Common myeloid progenitor, CD34-positive (primary cell): ENCODE measurements around the gene PNPLA2.
A peak's percentile ranks its signal among the peaks of the same experiment; 100 is the strongest.

ENCODE experiments used
- CTCF ChIA-PET: fragments of 350-600 bp; sonication (Branson Sonifier 250); formaldehyde crosslinking; loops from one replicate; lab custom pipeline; 2021; ENCODE audit warnings: antibody characterized with exemption; lab: Charles Lee
- POLR2A ChIA-PET: fragments of 350-600 bp; sonication (Branson Sonifier 250); formaldehyde crosslinking; loops from one replicate; lab custom pipeline; 2021; ENCODE audit warnings: antibody characterized with exemption; lab: Charles Lee
- DNase-seq, 3 donors: peaks; one replicate each; pipeline versions ENCODE4 v3.0.0 to v3.0.0-alpha.2; 2013
- H3K27ac ChIP-seq, 2 experiments: 1 replicate in 1 of 2; 2 replicates in 1 of 2; pipeline ENCODE4 v1.7.0; 2013; ENCODE audit warnings: inconsistent platforms in 2 of 2, low read length in 2 of 2, mild to moderate bottlenecking in 2 of 2, low read depth in 1 of 2, moderate library complexity in 1 of 2; ENCODE audit not compliant: severe bottlenecking in 2 of 2, insufficient read depth in 1 of 2, poor library complexity in 1 of 2
- H3K27me3 ChIP-seq, 5 experiments: replicated peaks in 2 of 5; 1 replicate in 3 of 5; 2 replicates in 2 of 5; pipeline versions ENCODE4 v1.6.1 to v1.7.0; 2013; ENCODE audit warnings: low read length in 4 of 5, mild to moderate bottlenecking in 2 of 5, moderate library complexity in 2 of 5, inconsistent platforms in 1 of 5; ENCODE audit not compliant: insufficient read depth in 5 of 5, control insufficient read depth in 4 of 5
- H3K36me3 ChIP-seq, 4 experiments: 1 replicate in 2 of 4; 2 replicates in 2 of 4; pipeline versions ENCODE4 v1.6.1 to v1.7.0; 2013; ENCODE audit warnings: low read length in 3 of 4, control low read depth in 1 of 4, mild to moderate bottlenecking in 1 of 4; ENCODE audit not compliant: control insufficient read depth in 4 of 4, insufficient read depth in 4 of 4
- H3K4me1 ChIP-seq, 4 experiments: 1 replicate in 3 of 4; 2 replicates in 1 of 4; pipeline versions ENCODE4 v1.6.1 to v1.7.1; 2013; ENCODE audit warnings: low read length in 3 of 4, mild to moderate bottlenecking in 3 of 4, control low read depth in 1 of 4, inconsistent platforms in 1 of 4, moderate library complexity in 1 of 4; ENCODE audit not compliant: control insufficient read depth in 4 of 4, insufficient read depth in 4 of 4; ENCODE audit errors: control extremely low read depth in 1 of 4
- H3K4me3 ChIP-seq, 7 experiments: 1 replicate in 4 of 7; 2 replicates in 3 of 7; pipeline versions ENCODE4 v1.5.1 to v1.7.0; 2013; ENCODE audit warnings: mild to moderate bottlenecking in 7 of 7, low read length in 6 of 7, moderate library complexity in 6 of 7, inconsistent platforms in 2 of 7, low read depth in 2 of 7, control low read depth in 1 of 7; ENCODE audit not compliant: insufficient read depth in 4 of 7, control insufficient read depth in 1 of 7; ENCODE audit errors: extremely low read depth in 1 of 7
- H3K9me3 ChIP-seq, 5 experiments: 1 replicate in 4 of 5; 2 replicates in 1 of 5; pipeline versions ENCODE4 v1.6.1 to v1.7.1; 2013; ENCODE audit warnings: low read length in 4 of 5, mild to moderate bottlenecking in 2 of 5, inconsistent platforms in 1 of 5, low read depth in 1 of 5, moderate library complexity in 1 of 5; ENCODE audit not compliant: control insufficient read depth in 4 of 5, insufficient read depth in 2 of 5; ENCODE audit errors: control extremely low read depth in 1 of 5
- WGBS: methylation state at CpG from one replicate; pipeline ENCODE4 v1.1.5; 2013; ENCODE audit not compliant: insufficient coverage; 5-methylcytosine and 5-hydroxymethylcytosine counted together

PNPLA2 gene

GRCh38 chr11:778976-779954, 39.4 kb upstream of the PNPLA2 start:
- Histone ChIP-seq H3K27ac (no peak overlapping the region), H3K4me1 (peaks cover 0 to 25% (median 20%) of the 10 kb centered on the region in 4 experiments), H3K4me3 (no peak overlapping the region), H3K36me3 (peaks cover 0 to 16% (median 3%) of the 10 kb centered on the region in 4 experiments), H3K27me3 (no peaks in the 10 kb centered on the region), H3K9me3 (no peaks in the 10 kb centered on the region)
- DNase-seq, result no peak
- ChIA-PET CTCF (interaction anchor here (0.9 to 1.3 kb wide), 4 partner anchors 15 to 69 kb away, joined by 3 read pairs; no protein-coding TSS in a partner anchor), POLR2A (no interaction called here)
- WGBS, result 96% methylated on average over 18 of the region's 23 CpGs

- no peaks in the 10 kb centered on the region for H3K9me3 ChIP-seq
- no peak overlapping the region for H3K27ac ChIP-seq
- ChIA-PET POLR2A (no interaction called here), CTCF (interaction anchor here (0.9 kb wide), 1 partner anchor 16 kb away, joined by 3 read pairs; no protein-coding TSS in a partner anchor)
- no peak overlapping the region for H3K4me3 ChIP-seq
- peaks cover 0 to 11% (median 3%) of the 10 kb centered on the region in 4 experiments for H3K36me3 ChIP-seq
- no peaks in the 10 kb centered on the region for H3K27me3 ChIP-seq
- 97% methylated on average over 16 of the region's 16 CpGs for WGBS
- no peak for DNase-seq
- H3K4me1 ChIP-seq, result peaks cover 0 to 25% (median 19%) of the 10 kb centered on the region in 4 experiments
Observed at GRCh38 chr11:779955-780532, 38.7 kb upstream of the PNPLA2 start.

GRCh38 chr11:782264-783174, 36.2 kb upstream of the PNPLA2 start:
- no peaks in the 10 kb centered on the region for H3K9me3 ChIP-seq
- ChIA-PET POLR2A (no interaction called here), CTCF (interaction anchor here (1.9 kb wide), 1 partner anchor 18 kb away, joined by 5 read pairs; no protein-coding TSS in a partner anchor)
- DNase-seq, result no peak
- H3K27ac ChIP-seq, result no peak overlapping the region
- H3K36me3 ChIP-seq, result peaks cover 0 to 11% (median 3%) of the 10 kb centered on the region in 4 experiments
- no peak overlapping the region for H3K4me3 ChIP-seq
- WGBS, result 92% methylated on average over 23 of the region's 36 CpGs
- H3K27me3 ChIP-seq, result no peaks in the 10 kb centered on the region
- peaks cover 0 to 13% (median 8%) of the 10 kb centered on the region in 4 experiments for H3K4me1 ChIP-seq

- 58% methylated on average over 23 of the region's 24 CpGs for WGBS
Observed at GRCh38 chr11:783581-784015, 35.1 kb upstream of the PNPLA2 start.

GRCh38 chr11:786235-787083, 32.3 kb upstream of the PNPLA2 start:
- Histone ChIP-seq H3K4me1 (peaks cover 0 to 12% (median 7%) of the 10 kb centered on the region in 4 experiments), H3K27me3 (peaks cover 0 to 30% (median 9%) of the 10 kb centered on the region in 5 experiments), H3K27ac (no peak overlapping the region), H3K9me3 (no peaks in the 10 kb centered on the region), H3K36me3 (peaks cover 0 to 5% (median 2%) of the 10 kb centered on the region in 4 experiments), H3K4me3 (no peak overlapping the region)
- ChIA-PET CTCF (interaction anchor here (1.1 to 1.7 kb wide), 2 partner anchors 10 kb away, joined by 3 to 5 read pairs; no protein-coding TSS in a partner anchor), POLR2A (no interaction called here)
- no peak for DNase-seq
- whole genome bisulfite sequencing, result 94% methylated on average over 21 of the region's 24 CpGs

More at GRCh38 chr11:783581-784015, 35.1 kb upstream of the PNPLA2 start:
- CTCF ChIA-PET, result interaction anchor here (1.1 to 1.9 kb wide), 3 partner anchors 12 to 29 kb away, joined by 3 to 5 read pairs (median 3); no protein-coding TSS in a partner anchor
- POLR2A ChIA-PET, result no interaction called here
- H3K27me3 ChIP-seq, result peaks cover 0 to 5% (median 0%) of the 10 kb centered on the region in 5 experiments
- no peak overlapping the region for H3K27ac ChIP-seq
- peaks cover 0 to 11% (median 3%) of the 10 kb centered on the region in 4 experiments for H3K36me3 ChIP-seq
- peaks cover 0 to 12% (median 9%) of the 10 kb centered on the region in 4 experiments for H3K4me1 ChIP-seq
- peak; percentile 57 to 75 (median 64) for DNase-seq
- H3K9me3 ChIP-seq, result no peaks in the 10 kb centered on the region
- no peak overlapping the region for H3K4me3 ChIP-seq
